Right lobe of liver (tissue), 6 donors: Measurements from ENCODE around the gene RTL5. TPM values are rescaled to one million over a fixed set of nuclear protein-coding genes. Genes with fewer than 3 reads are reported as not detected.

ENCODE experiments used
- ATAC-seq, 4 donors: fragments of 200-7000 bp; cut with Tn5 transposase; one replicate each; pipeline ENCODE4 v1.9.1; 2020; ENCODE audit warnings: mild to moderate bottlenecking in 4 of 4, moderate library complexity in 4 of 4
- DNase-seq, 3 donors: peaks; one replicate each; pipeline ENCODE4 v3.0.0-alpha.2; 2020
- H3K27ac ChIP-seq, 3 donors: fragments of 200-600 bp; one replicate each; pipeline ENCODE4 v1.8.0; 2022
- H3K27me3 ChIP-seq, 2 donors: fragments of 200-600 bp; one replicate each; pipeline ENCODE4 v1.8.0; 2022
- H3K36me3 ChIP-seq, 4 donors: fragments of 200-600 bp; sonication (generic) in 1 of 4; one replicate each; pipeline versions ENCODE4 v1.5.1 to v1.8.0; 2017 to 2022; ENCODE audit warnings: control low read depth in 1 of 4
- H3K4me1 ChIP-seq, 4 donors: fragments of 200-600 bp; sonication (generic) in 1 of 4; one replicate each; pipeline versions ENCODE4 v1.5.1 to v1.8.0; 2017 to 2022; ENCODE audit warnings: control low read depth in 1 of 4
- H3K4me3 ChIP-seq, 3 donors: fragments of 200-600 bp; one replicate each; pipeline ENCODE4 v1.8.0; 2022
- H3K9me3 ChIP-seq, 4 donors: fragments of 200-600 bp; sonication (generic) in 1 of 4; one replicate each; pipeline versions ENCODE4 v1.5.1 to v1.8.0; 2017 to 2022; ENCODE audit warnings: control low read depth in 1 of 4
- CTCF ChIP-seq, 4 donors: fragments of 200-600 bp in 3 of 4; fragments of 450-650 bp in 1 of 4; IDR thresholded peaks; one replicate each; pipeline versions ENCODE4 v1.5.1 to v1.8.0; 2016 to 2022; ENCODE audit warnings: antibody characterized with exemption in 4 of 4, mild to moderate bottlenecking in 2 of 4
- POLR2A ChIP-seq: fragments of 450-650 bp; IDR thresholded peaks from one replicate; pipeline ENCODE4 v1.6.1; 2017; ENCODE audit warnings: antibody characterized with exemption, mild to moderate bottlenecking
- WGBS: methylation state at CpG from one replicate; pipeline ENCODE4 v1.1.6; 2018; ENCODE audit warnings: low coverage, low lambda C conversion rate; ENCODE audit not compliant: insufficient coverage; ENCODE audit errors: missing lambda C conversion rate; 5-methylcytosine and 5-hydroxymethylcytosine counted together
- intact Hi-C, 2 donors: fragments of 100-400 bp; cut with DNase I; formaldehyde crosslinking; loops; one replicate each; pipeline versions ENCODE4 v1.11.2 to v1.14.1; 2022
- total RNA-seq, 6 experiments: library from RNA; depleted of rRNA in 2 of 6; stranded (reverse); fragments of >200 nt in 2 of 6; fragmentation: NEBNext Ultra II Directional in 3 of 6; extraction: Animal tissue kit (Norgen Biotek cat#: 25700) in 3 of 6; gene quantifications; one replicate each; pipeline versions ENCODE4 v1.1.0 to v1.2.4, GENCODE V29; 2016 to 2023
- donor health status: DM: no; HTN: yes; CAD: no.
- donor health status: DM: no; HTN: no; CAD: no.
- donor health status: DM: no; HTN: no; CAD: no.
- donor health status: DM: no; HTN: yes; CAD: no.
- donor health status: DM: no; HTN: yes; CAD: no.

Gene RTL5
- total RNA-seq, 6 experiments from 2014 or later, result 1.2 to 4.1 (median 2.5) TPM

GRCh38 chrX:72169008-72169728 is 37.5 kb upstream of the RTL5 start:
- no peaks in the 10 kb centered on the region for H3K36me3 ChIP-seq
- H3K4me3 ChIP-seq, result no peak overlapping the region
- no peaks in the 10 kb centered on the region for H3K9me3 ChIP-seq
- no peak overlapping the region for H3K27ac ChIP-seq
- TF ChIP-seq CTCF (IDR thresholded peaks at IDR 0.05), result no peak
- no peak for TF ChIP-seq POLR2A
- H3K4me1 ChIP-seq, result no peaks in the 10 kb centered on the region
- intact Hi-C loops, result no loop called here
- ATAC-seq, result peak in 3 of 4 donors; percentile 23 to 37 (median 36)
- no peaks in the 10 kb centered on the region for H3K27me3 ChIP-seq
- no peak for DNase-seq
- 52% methylated on average over 5 of the region's 6 CpGs for WGBS

GRCh38 chrX:72165551-72165950 is 33.8 kb upstream of the RTL5 start:
- Histone ChIP-seq H3K4me1 (no peaks in the 10 kb centered on the region), H3K4me3 (no peak overlapping the region), H3K9me3 (no peaks in the 10 kb centered on the region), H3K27ac (no peak overlapping the region), H3K27me3 (no peaks in the 10 kb centered on the region), H3K36me3 (no peaks in the 10 kb centered on the region)
- DNase-seq (no peak), ATAC-seq (no peak)
- intact Hi-C loops, result no loop called here
- WGBS, result 58% methylated on average over 4 of the region's 4 CpGs
- TF ChIP-seq CTCF (IDR thresholded peaks at IDR 0.05) (no peak), POLR2A (no peak)

DNA sequence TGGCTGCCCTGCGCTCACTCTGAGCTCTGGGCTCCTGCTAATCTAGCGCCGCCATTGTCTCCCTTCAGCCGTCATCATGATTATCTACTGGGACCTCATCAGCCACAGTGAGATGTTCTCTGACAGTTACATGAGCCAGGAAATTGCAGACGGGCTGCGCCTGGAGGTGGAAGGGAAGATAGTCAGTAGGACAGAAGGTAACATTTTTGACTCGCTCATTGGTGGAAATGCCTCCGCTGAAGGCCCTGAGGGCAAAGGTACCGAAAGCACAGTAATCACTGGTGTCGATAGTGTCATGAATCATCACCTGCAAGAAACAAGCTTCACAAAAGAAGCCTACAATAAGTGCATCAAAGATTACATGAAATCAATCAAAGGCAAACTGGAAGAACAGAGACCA is 28.1 kb upstream of the RTL5 start:
- H3K36me3 ChIP-seq, result no peaks in the 10 kb centered on the region
- H3K27ac ChIP-seq, result no peak overlapping the region
- no peaks in the 10 kb centered on the region for H3K4me1 ChIP-seq
- ATAC-seq (no peak), DNase-seq (no peak)
- WGBS, result 62% methylated on average over 10 of the region's 10 CpGs
- intact Hi-C loops, result no loop called here
- H3K4me3 ChIP-seq, result no peak overlapping the region
- H3K27me3 ChIP-seq, result no peaks in the 10 kb centered on the region
- no peaks in the 10 kb centered on the region for H3K9me3 ChIP-seq
- no peak for TF ChIP-seq POLR2A
- no peak for TF ChIP-seq CTCF (IDR thresholded peaks at IDR 0.05)

DNA sequence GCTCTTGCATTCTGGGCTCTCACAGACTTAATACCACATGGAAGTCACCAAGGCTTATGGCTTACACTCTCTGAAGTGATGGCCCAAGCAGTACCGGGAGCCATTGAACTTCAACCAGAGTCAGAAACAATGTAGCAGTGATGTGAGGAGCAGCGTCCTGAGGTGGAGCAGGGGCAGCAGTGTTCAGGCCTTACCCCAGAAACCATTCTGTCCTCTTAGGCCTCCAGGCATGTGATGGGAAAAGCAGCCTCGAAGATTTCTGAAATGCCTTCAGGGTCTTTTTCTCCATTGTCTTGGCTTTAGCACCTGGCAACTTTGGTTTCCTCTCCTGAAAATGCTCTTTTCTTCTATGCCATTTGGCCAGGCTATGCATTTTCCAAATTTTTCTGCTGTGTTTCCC is 27.1 kb upstream of the RTL5 start:
- DNase-seq (no peak), ATAC-seq (no peak)
- Histone ChIP-seq H3K9me3 (no peaks in the 10 kb centered on the region), H3K36me3 (no peaks in the 10 kb centered on the region), H3K27me3 (no peaks in the 10 kb centered on the region), H3K4me3 (no peak overlapping the region), H3K4me1 (no peaks in the 10 kb centered on the region), H3K27ac (no peak overlapping the region)
- no CpG with 5 or more reads among the region's 3 CpGs for WGBS
- intact Hi-C loops, result no loop called here
- TF ChIP-seq POLR2A, result no peak
- no peak for TF ChIP-seq CTCF (IDR thresholded peaks at IDR 0.05)
